ENCODE data around the gene SLC35A3.

Gene SLC35A3

DNA sequence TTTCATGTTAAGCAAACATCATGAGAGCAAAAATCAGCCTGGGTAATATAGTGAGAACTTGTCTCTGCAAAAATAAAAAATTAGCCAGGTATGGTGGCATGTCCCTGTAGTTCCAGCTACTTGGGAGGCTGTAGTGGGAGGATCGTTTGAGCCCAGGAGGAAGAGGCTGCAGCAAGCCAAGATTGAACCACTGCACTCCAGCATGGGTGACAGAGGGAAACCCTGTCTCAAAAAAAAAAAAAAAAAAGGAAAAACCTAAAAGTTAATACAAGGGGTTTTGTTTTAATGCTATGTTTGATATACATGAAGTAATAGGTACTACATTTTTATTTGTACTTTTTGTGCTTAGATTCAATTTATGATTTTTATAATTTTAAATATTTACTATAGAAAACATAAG, 27.1 kb upstream of the SLC35A3 start:
- Histone ChIP-seq H3K27me3 (ENCODE audit: control insufficient read depth, insufficient read depth, low read length) (no peaks in the 10 kb centered on the region), H3K9ac (no peak overlapping the region)

DNA sequence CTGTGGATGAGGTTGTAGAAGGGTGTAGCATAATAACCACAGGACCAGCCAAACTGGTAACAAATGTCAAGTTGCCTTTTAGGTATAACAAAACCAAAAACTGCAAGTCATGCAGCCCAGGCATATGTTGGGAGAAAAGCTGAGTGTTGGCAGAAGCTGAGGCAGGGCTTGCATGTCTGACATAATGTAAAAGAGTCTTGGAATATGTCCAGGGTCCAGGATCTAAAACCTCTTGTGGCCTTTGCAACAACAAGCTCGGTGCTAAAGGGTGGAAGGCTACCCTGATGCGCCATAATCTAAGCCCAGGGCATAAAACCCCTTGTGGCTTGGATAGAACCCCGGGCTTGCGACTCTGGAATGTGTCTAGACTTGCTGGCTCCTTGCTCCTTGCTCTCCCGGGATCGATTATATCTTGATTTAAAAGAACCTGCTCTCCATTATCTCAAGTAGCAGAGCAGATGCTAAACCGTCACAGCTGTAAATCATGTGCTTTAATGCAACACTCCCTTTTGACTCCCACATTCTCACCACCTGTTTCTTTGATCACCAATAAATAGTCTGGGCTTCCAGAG, 26.5 kb upstream of the SLC35A3 start:
- Histone ChIP-seq H3K9me3 (ENCODE audit: control insufficient read depth, low read length) (no peaks in the 10 kb centered on the region), H3K27ac (no peak overlapping the region), H3K4me2 (ENCODE audit: low read length) (peak overlapping the region; percentile 29), H3K36me3 (ENCODE audit: control insufficient read depth, insufficient read depth, low read length) (no peaks in the 10 kb centered on the region), H3K79me2 (no peaks in the 10 kb centered on the region), H3K4me1 (no peaks in the 10 kb centered on the region), H3K4me3 (ENCODE audit: low read depth, low read length) (no peak overlapping the region), H3K9ac (no peak overlapping the region), H3K27me3 (ENCODE audit: control insufficient read depth, insufficient read depth, low read length) (no peaks in the 10 kb centered on the region), H2AFZ (no peak overlapping the region)
- TF ChIP-seq, protein P1, sequence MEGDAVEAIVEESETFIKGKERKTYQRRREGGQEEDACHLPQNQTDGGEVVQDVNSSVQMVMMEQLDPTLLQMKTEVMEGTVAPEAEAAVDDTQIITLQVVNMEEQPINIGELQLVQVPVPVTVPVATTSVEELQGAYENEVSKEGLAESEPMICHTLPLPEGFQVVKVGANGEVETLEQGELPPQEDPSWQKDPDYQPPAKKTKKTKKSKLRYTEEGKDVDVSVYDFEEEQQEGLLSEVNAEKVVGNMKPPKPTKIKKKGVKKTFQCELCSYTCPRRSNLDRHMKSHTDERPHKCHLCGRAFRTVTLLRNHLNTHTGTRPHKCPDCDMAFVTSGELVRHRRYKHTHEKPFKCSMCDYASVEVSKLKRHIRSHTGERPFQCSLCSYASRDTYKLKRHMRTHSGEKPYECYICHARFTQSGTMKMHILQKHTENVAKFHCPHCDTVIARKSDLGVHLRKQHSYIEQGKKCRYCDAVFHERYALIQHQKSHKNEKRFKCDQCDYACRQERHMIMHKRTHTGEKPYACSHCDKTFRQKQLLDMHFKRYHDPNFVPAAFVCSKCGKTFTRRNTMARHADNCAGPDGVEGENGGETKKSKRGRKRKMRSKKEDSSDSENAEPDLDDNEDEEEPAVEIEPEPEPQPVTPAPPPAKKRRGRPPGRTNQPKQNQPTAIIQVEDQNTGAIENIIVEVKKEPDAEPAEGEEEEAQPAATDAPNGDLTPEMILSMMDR (IDR thresholded peaks at IDR 0.05) = no peak

More for the DNA sequence above, 27.1 kb upstream of the SLC35A3 start:
- TF ChIP-seq, protein P1 (IDR thresholded peaks at IDR 0.05) = no peak
- H3K27ac ChIP-seq = no peak overlapping the region
- H3K4me2 ChIP-seq (ENCODE audit: low read length) = no peak overlapping the region
- no peaks in the 10 kb centered on the region for H3K36me3 ChIP-seq (ENCODE audit: control insufficient read depth, insufficient read depth, low read length)
- no peak overlapping the region for H3K4me3 ChIP-seq (ENCODE audit: low read depth, low read length)
- H3K4me1 ChIP-seq = no peaks in the 10 kb centered on the region
- H3K79me2 ChIP-seq = no peaks in the 10 kb centered on the region
- no peak overlapping the region for H2AFZ ChIP-seq
- no peaks in the 10 kb centered on the region for H3K9me3 ChIP-seq (ENCODE audit: control insufficient read depth, low read length)

DNA sequence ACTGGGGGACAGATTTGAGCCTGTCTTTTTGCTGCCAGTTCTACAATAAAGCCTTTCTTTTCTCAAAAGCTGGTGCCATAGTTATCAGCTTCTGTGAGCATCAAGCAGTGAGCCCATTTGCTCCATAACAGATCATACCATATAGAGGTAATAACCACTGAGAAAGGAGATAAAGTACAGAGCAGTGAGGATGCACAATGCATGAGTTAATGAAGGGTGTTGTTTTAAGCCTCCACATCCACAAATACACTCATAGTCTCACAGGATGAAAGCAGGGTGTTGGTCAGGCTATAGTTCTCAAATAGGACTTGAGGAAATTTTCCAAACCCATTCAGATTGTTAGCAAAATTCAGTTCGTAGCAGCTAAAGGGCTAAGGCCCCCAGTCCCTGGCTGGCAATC, 25.6 kb upstream of the SLC35A3 start:
- H3K27ac ChIP-seq = no peak overlapping the region
- H3K9ac ChIP-seq = no peak overlapping the region
- TF ChIP-seq, protein P1 (IDR thresholded peaks at IDR 0.05) = no peak
- H3K79me2 ChIP-seq = no peaks in the 10 kb centered on the region
- no peaks in the 10 kb centered on the region for H3K36me3 ChIP-seq (ENCODE audit: control insufficient read depth, insufficient read depth, low read length)
- H3K4me3 ChIP-seq (ENCODE audit: low read depth, low read length) = no peak overlapping the region
- H3K27me3 ChIP-seq (ENCODE audit: control insufficient read depth, insufficient read depth, low read length) = no peaks in the 10 kb centered on the region
- H3K4me1 ChIP-seq = no peaks in the 10 kb centered on the region
- no peak overlapping the region for H3K4me2 ChIP-seq (ENCODE audit: low read length)
- H2AFZ ChIP-seq = no peak overlapping the region
- no peaks in the 10 kb centered on the region for H3K9me3 ChIP-seq (ENCODE audit: control insufficient read depth, low read length)

DNA sequence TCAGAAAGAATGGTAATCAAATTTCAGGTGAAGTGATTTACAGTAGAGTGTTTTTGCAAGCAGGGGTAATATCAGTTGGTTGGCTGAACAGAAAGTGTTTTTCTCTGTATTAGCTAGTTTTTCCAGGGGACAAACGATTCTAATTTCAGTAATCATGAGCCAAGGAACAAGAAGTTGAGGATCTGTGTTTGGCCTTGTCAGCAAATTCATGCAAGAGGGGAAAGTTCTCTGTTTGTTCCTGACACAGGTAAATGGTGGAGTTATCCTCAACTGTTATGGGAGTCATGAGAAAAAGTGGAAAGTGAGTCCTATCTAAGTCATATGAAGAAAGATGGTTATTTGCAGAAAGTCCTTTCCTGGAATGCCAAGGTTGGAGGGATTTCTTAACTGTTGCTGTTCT, 24.6 kb upstream of the SLC35A3 start:
- H3K4me1 ChIP-seq = no peaks in the 10 kb centered on the region
- H2AFZ ChIP-seq = no peak overlapping the region
- H3K36me3 ChIP-seq (ENCODE audit: control insufficient read depth, insufficient read depth, low read length) = no peaks in the 10 kb centered on the region
- no peaks in the 10 kb centered on the region for H3K27me3 ChIP-seq (ENCODE audit: control insufficient read depth, insufficient read depth, low read length)
- no peak overlapping the region for H3K4me3 ChIP-seq (ENCODE audit: low read depth, low read length)
- no peaks in the 10 kb centered on the region for H3K79me2 ChIP-seq
- no peaks in the 10 kb centered on the region for H3K9me3 ChIP-seq (ENCODE audit: control insufficient read depth, low read length)
- H3K9ac ChIP-seq = no peak overlapping the region
- H3K4me2 ChIP-seq (ENCODE audit: low read length) = no peak overlapping the region
- TF ChIP-seq, protein P1 (IDR thresholded peaks at IDR 0.05) = no peak
- no peak overlapping the region for H3K27ac ChIP-seq

DNA sequence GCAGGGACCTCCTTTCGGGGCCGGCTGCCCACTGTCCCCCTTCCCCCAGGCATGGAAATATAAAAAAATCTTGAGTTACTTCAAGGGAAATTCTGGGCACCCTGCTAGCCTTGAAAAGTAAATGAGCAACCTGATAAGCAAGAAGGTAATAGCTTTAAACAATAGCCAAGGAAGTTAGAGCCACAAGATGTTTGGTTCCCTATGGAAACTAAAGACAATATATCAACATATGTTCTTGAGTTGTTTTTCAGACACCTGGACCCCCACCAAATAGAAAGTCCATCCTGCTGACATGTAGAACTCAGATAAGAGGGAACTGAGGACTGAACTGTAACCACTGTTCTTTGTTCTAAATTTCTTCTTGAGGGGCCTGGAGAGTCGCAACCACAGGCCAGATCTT, 19.3 kb upstream of the SLC35A3 start:
- Histone ChIP-seq H2AFZ (no peak overlapping the region), H3K4me1 (no peaks in the 10 kb centered on the region), H3K27ac (no peak overlapping the region), H3K4me2 (ENCODE audit: low read length) (no peak overlapping the region), H3K27me3 (ENCODE audit: control insufficient read depth, insufficient read depth, low read length) (no peaks in the 10 kb centered on the region), H3K4me3 (ENCODE audit: low read depth, low read length) (no peak overlapping the region), H3K9ac (no peak overlapping the region), H3K79me2 (no peaks in the 10 kb centered on the region), H3K36me3 (ENCODE audit: control insufficient read depth, insufficient read depth, low read length) (no peaks in the 10 kb centered on the region), H3K9me3 (ENCODE audit: control insufficient read depth, low read length) (no peaks in the 10 kb centered on the region)
- TF ChIP-seq, protein P1 (IDR thresholded peaks at IDR 0.05) = no peak

All from parathyroid adenoma (tissue), 2 donors.